ENCODE results near the gene DRAM1. TPM values are rescaled to one million over a fixed set of nuclear protein-coding genes. Genes with fewer than 3 reads are reported as not detected.
A peak's percentile ranks its signal among the peaks of the same experiment; 100 is the strongest.

Gene DRAM1
- total and polyA plus RNA-seq, 2 donors (not counting 1 experiment from before 2014, with no cell fraction given): 2.1 to 10.2 TPM

GRCh38 chr12:101942250-101942605 lies 64.8 kb downstream of the DRAM1 start:
- DNase-seq (no peak), ATAC-seq (ENCODE audit: low read depth) (no peak)
- Histone ChIP-seq H3K4me3 (ENCODE audit: control extremely low read depth in 1 of 5, extremely low read depth in 1 of 5, insufficient read depth in 1 of 5, low read depth in 2 of 5, low read length in 4 of 5) (no peak overlapping the region), H3K27me3 (replicated peaks in 1 of 4; ENCODE audit: control extremely low read depth in 1 of 4, control insufficient read depth in 3 of 4, insufficient read depth in 4 of 4, low read length in 3 of 4) (no peaks in the 10 kb centered on the region), H3K9ac (ENCODE audit: low read length) (no peak overlapping the region), H3K36me3 (replicated peaks in 1 of 2; ENCODE audit: control extremely low read depth in 1 of 2, control insufficient read depth in 1 of 2, extremely low read depth in 1 of 2, insufficient read depth in 2 of 2, low read length in 1 of 2) (no peaks in the 10 kb centered on the region), H3K27ac (ENCODE audit: low read length in 2 of 2) (no peak overlapping the region), H3K9me3 (ENCODE audit: control extremely low read depth in 1 of 3, control insufficient read depth in 2 of 3, insufficient read depth in 1 of 3, low read length in 2 of 3) (no peaks in the 10 kb centered on the region), H4K20me1 (ENCODE audit: control insufficient read depth, insufficient read depth, low read length, poor library complexity, severe bottlenecking) (no peaks in the 10 kb centered on the region), H3K79me2 (ENCODE audit: control insufficient read depth, insufficient read depth, low read length) (peaks cover 4% of the 10 kb centered on the region), H3K4me2 (replicated peaks; ENCODE audit: low read depth, low read length, poor library complexity, severe bottlenecking) (peak overlapping the region; percentile 42), H2AFZ (ENCODE audit: insufficient read depth, low read depth, low read length, poor library complexity, severe bottlenecking) (peak overlapping the region; percentile 18), H3K4me1 (ENCODE audit: control insufficient read depth in 2 of 2, insufficient read depth in 2 of 2, low read length in 2 of 2) (peaks cover 25 to 30% of the 10 kb centered on the region in 2 donors)
- POLR2A ChIA-PET: interaction anchor here (0.6 to 1.0 kb wide), 2 partner anchors 11 to 270 kb away, joined by 3 to 7 read pairs; no protein-coding TSS in a partner anchor
- TF ChIP-seq EZH2 (IDR thresholded peaks at IDR 0.05; ENCODE audit: borderline replicate concordance, insufficient read depth, low read depth, low read length, poor library complexity, severe bottlenecking) (no peak), CTCF (IDR thresholded peaks at IDR 0.05) (no peak)
- WGBS (ENCODE audit: insufficient coverage): no CpG with 5 or more reads among the region's 1 CpG
- no peak overlapping the region for H3K4me3 Mint-ChIP-seq
- CTCF ChIA-PET: interaction anchor here (0.6 to 12.0 kb wide), 13 partner anchors 8 to 815 kb away, joined by 3 to 89 read pairs (median 6); partner anchors contain the start of gene WASHC3
- H3K9me3 Mint-ChIP-seq (ENCODE audit: insufficient read depth): no peaks in the 10 kb centered on the region
- peaks cover 35% of the 10 kb centered on the region for H3K4me1 Mint-ChIP-seq
- no peaks in the 10 kb centered on the region for H3K27me3 Mint-ChIP-seq
- intact Hi-C loops (cut with micrococcal nuclease): loop anchor here (5.0 kb wide), 1 partner anchor 535 kb away; the partner anchor contains the start of gene ARL1
- H3K27ac Mint-ChIP-seq: peak overlapping the region; percentile 83

GRCh38 chr12:101945369-101946232 lies 68.2 kb downstream of the DRAM1 start:
- no peak for ATAC-seq (ENCODE audit: low read depth)
- no peak overlapping the region for H3K27ac Mint-ChIP-seq
- H3K4me3 ChIP-seq (ENCODE audit: control extremely low read depth in 1 of 5, extremely low read depth in 1 of 5, insufficient read depth in 1 of 5, low read depth in 2 of 5, low read length in 4 of 5): no peak overlapping the region
- no peak overlapping the region for H3K9ac ChIP-seq (ENCODE audit: low read length)
- H3K36me3 ChIP-seq (replicated peaks in 1 of 2; ENCODE audit: control extremely low read depth in 1 of 2, control insufficient read depth in 1 of 2, extremely low read depth in 1 of 2, insufficient read depth in 2 of 2, low read length in 1 of 2): no peaks in the 10 kb centered on the region
- no peak overlapping the region for H3K4me3 Mint-ChIP-seq
- POLR2A ChIA-PET: no interaction called here
- H3K79me2 ChIP-seq (ENCODE audit: control insufficient read depth, insufficient read depth, low read length): no peaks in the 10 kb centered on the region
- CTCF ChIA-PET: interaction anchor here (2.0 kb wide), 1 partner anchor 539 kb away, joined by 7 read pairs; no protein-coding TSS in a partner anchor
- intact Hi-C loops (cut with micrococcal nuclease): no loop called here
- H3K27me3 ChIP-seq (replicated peaks in 1 of 4; ENCODE audit: control extremely low read depth in 1 of 4, control insufficient read depth in 3 of 4, insufficient read depth in 4 of 4, low read length in 3 of 4): no peaks in the 10 kb centered on the region
- no peak overlapping the region for H3K4me2 ChIP-seq (replicated peaks; ENCODE audit: low read depth, low read length, poor library complexity, severe bottlenecking)
- H3K27me3 Mint-ChIP-seq: no peaks in the 10 kb centered on the region
- H4K20me1 ChIP-seq (ENCODE audit: control insufficient read depth, insufficient read depth, low read length, poor library complexity, severe bottlenecking): no peaks in the 10 kb centered on the region
- peaks cover 16% of the 10 kb centered on the region for H3K4me1 Mint-ChIP-seq
- no peak for DNase-seq
- no peak overlapping the region for H3K27ac ChIP-seq (ENCODE audit: low read length in 2 of 2)
- H3K9me3 ChIP-seq (ENCODE audit: control extremely low read depth in 1 of 3, control insufficient read depth in 2 of 3, insufficient read depth in 1 of 3, low read length in 2 of 3): no peaks in the 10 kb centered on the region
- 96% methylated on average over 8 of the region's 15 CpGs for WGBS (ENCODE audit: insufficient coverage)
- peaks cover 17 to 18% of the 10 kb centered on the region in 2 donors for H3K4me1 ChIP-seq (ENCODE audit: control insufficient read depth in 2 of 2, insufficient read depth in 2 of 2, low read length in 2 of 2)
- no peak overlapping the region for H2AFZ ChIP-seq (ENCODE audit: insufficient read depth, low read depth, low read length, poor library complexity, severe bottlenecking)
- H3K9me3 Mint-ChIP-seq (ENCODE audit: insufficient read depth): no peaks in the 10 kb centered on the region
- TF ChIP-seq CTCF (IDR thresholded peaks at IDR 0.05): no peak
- no peak for TF ChIP-seq EZH2 (IDR thresholded peaks at IDR 0.05; ENCODE audit: borderline replicate concordance, insufficient read depth, low read depth, low read length, poor library complexity, severe bottlenecking)

Data from B cell (primary cell).